Germinal center (tissue), 1 donor: ENCODE measurements around the gene GALNT9.
"Not testable (repeated sequence)": the region's sequence is repeated elsewhere in the genome, so short reads cannot be mapped to it uniquely, and the experiment has no call there.

Experiments used
- DNase-seq: peaks from one replicate; pipeline ENCODE4 v3.0.0; 2012; ENCODE audit warnings: mixed read lengths, low spot score

Gene GALNT9

GRCh38 chr12:132196873-132197390 lies 132.5 kb downstream of the GALNT9 start:
- DNase-seq: no peak

GRCh38 chr12:132196038-132196872 lies 133.1 kb downstream of the GALNT9 start:
- DNase-seq: no peak

- DNase-seq: not testable (repeated sequence)
These were observed 134.1 kb downstream of the GALNT9 start for GRCh38 chr12:132195242-132195641.

GRCh38 chr12:132194556-132194955 lies 134.8 kb downstream of the GALNT9 start:
- no peak for DNase-seq

- no peak for DNase-seq
These were observed 135.3 kb downstream of the GALNT9 start for GRCh38 chr12:132194056-132194455.

- DNase-seq: no peak
These were observed 137.5 kb downstream of the GALNT9 start for GRCh38 chr12:132191715-132192553.

GRCh38 chr12:132190834-132191500 lies 138.4 kb downstream of the GALNT9 start:
- DNase-seq: no peak

GRCh38 chr12:132190012-132190755 lies 139.2 kb downstream of the GALNT9 start:
- peak; percentile 26 for DNase-seq

GRCh38 chr12:132189378-132190011 lies 139.9 kb downstream of the GALNT9 start:
- DNase-seq: peak; percentile 94

GRCh38 chr12:132188916-132189325 lies 140.5 kb downstream of the GALNT9 start:
- peak; percentile 25 for DNase-seq

GRCh38 chr12:132188451-132188901 lies 140.9 kb downstream of the GALNT9 start:
- DNase-seq: no peak

- DNase-seq: no peak
These were observed 141.5 kb downstream of the GALNT9 start for GRCh38 chr12:132187646-132188450.

GRCh38 chr12:132186857-132187620 lies 142.3 kb downstream of the GALNT9 start:
- DNase-seq: no peak

GRCh38 chr12:132186208-132186856 lies 143.1 kb downstream of the GALNT9 start:
- DNase-seq: no peak

GRCh38 chr12:132185705-132186104 lies 143.7 kb downstream of the GALNT9 start:
- no peak for DNase-seq

GRCh38 chr12:132182711-132183365 lies 146.6 kb downstream of the GALNT9 start:
- DNase-seq: no peak

GRCh38 chr12:132182206-132182710 lies 147.1 kb downstream of the GALNT9 start:
- DNase-seq: no peak
